ENCODE results near the gene NDFIP1. TPM values are rescaled to one million over a fixed set of nuclear protein-coding genes. Genes with fewer than 3 reads are reported as not detected.

NDFIP1 gene
- total and polyA plus RNA-seq, 2 of the 13 experiments (the other 11 are each of a cell fraction or from before 2014, with no cell fraction given), result 12.4 to 15.7 TPM

DNA sequence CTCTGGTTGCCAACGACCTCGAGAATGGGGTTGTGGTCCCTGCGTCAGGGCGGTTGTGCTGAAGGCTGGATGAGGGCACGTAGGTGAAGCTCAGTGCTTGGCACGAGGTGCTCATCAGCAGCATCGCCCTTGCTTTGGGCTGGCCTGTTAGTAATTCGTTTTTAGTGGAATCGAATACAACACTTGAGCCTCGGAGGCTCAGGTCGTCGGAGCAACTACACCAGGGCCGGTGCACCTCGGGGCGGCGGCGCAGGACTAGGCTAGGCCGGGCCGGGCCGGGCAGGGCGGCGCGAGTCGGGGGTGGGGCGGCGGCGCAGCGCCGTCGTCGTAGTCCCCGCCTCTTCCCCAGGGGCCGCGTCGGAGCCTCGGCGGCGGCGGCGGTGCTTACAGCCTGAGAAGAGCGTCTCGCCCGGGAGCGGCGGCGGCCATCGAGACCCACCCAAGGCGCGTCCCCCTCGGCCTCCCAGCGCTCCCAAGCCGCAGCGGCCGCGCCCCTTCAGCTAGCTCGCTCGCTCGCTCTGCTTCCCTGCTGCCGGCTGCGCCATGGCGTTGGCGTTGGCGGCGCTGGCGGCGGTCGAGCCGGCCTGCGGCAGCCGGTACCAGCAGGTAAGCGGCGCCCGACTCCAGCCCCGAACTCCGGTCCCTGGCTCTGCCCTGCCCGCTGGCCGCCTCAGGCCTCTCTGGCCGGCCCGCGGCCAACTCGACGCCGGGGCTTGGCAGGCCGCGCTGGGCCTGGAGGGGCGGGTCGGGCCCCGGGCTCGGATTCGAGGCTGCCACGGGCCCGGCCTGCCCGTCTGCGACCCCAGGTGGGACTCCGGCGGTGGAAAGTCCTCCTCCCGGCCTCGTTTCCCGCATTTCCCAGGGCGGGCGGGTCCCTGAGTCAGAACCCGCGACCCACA is at the start of gene NDFIP1 (continued):
- TF ChIP-seq HES4 (CRISPR knock-in tag; IDR thresholded peaks at IDR 0.05; ENCODE audit: borderline replicate concordance) (peak; percentile 26; the same call in 1 of the 2 replicates), DNMT1 (CRISPR knock-in tag; IDR thresholded peaks at IDR 0.05) (peak; percentile 81; the same call in 1 of the 2 replicates), HNF4G (IDR thresholded peaks at IDR 0.05; ENCODE audit: borderline replicate concordance, low read depth, low read length) (no peak), HNF4G (CRISPR knock-in tag; IDR thresholded peaks at IDR 0.05; ENCODE audit: borderline replicate concordance, low read depth) (no peak), ZNF143 (CRISPR knock-in tag; IDR thresholded peaks at IDR 0.05) (no peak), BRD4 (CRISPR knock-in tag; IDR thresholded peaks at IDR 0.05) (peak; percentile 18; the same call in 1 of the 2 replicates), RFXAP (CRISPR knock-in tag; IDR thresholded peaks at IDR 0.05; ENCODE audit: borderline replicate concordance) (0 out of 2 replicates have a peak, but pooled peaks have one; percentile 19), ARNTL (CRISPR knock-in tag; IDR thresholded peaks at IDR 0.05) (no peak), ZNF670 (CRISPR knock-in tag; IDR thresholded peaks at IDR 0.05; ENCODE audit: borderline replicate concordance) (no peak; the same call in 1 of the 2 replicates), NFKB2 (CRISPR knock-in tag; IDR thresholded peaks at IDR 0.05; ENCODE audit: borderline replicate concordance) (0 out of 2 replicates have a peak, but pooled peaks have one; percentile 47), ZNF589 (CRISPR knock-in tag; conservative IDR thresholded peaks at IDR 0.05) (no peak), RAD21 (CRISPR knock-in tag; IDR thresholded peaks at IDR 0.05) (no peak; the same call in 1 of the 2 replicates), HOXA5 (CRISPR knock-in tag; IDR thresholded peaks at IDR 0.05) (no peak), SP1 (IDR thresholded peaks at IDR 0.05) (no peak), SP1 (CRISPR knock-in tag; IDR thresholded peaks at IDR 0.05) (no peak), ATF7-NPFF (CRISPR knock-in tag; IDR thresholded peaks at IDR 0.05; ENCODE audit: low read depth) (peak; percentile 89), SMAD1 (CRISPR knock-in tag; IDR thresholded peaks at IDR 0.05; ENCODE audit: borderline replicate concordance, low read depth) (no peak), ZNF816 (CRISPR knock-in tag; IDR thresholded peaks at IDR 0.05; ENCODE audit: borderline replicate concordance) (no peak; the same call in 1 of the 2 replicates), GTF3A (CRISPR knock-in tag; conservative IDR thresholded peaks at IDR 0.05) (0 out of 2 replicates have a peak, but pooled peaks have one; percentile 47)
- TF ChIP-seq, protein P1, sequence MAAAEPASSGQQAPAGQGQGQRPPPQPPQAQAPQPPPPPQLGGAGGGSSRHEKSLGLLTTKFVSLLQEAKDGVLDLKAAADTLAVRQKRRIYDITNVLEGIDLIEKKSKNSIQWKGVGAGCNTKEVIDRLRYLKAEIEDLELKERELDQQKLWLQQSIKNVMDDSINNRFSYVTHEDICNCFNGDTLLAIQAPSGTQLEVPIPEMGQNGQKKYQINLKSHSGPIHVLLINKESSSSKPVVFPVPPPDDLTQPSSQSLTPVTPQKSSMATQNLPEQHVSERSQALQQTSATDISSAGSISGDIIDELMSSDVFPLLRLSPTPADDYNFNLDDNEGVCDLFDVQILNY (CRISPR knock-in tag; conservative IDR thresholded peaks at IDR 0.05), result no peak
- TF ChIP-seq, protein P2, sequence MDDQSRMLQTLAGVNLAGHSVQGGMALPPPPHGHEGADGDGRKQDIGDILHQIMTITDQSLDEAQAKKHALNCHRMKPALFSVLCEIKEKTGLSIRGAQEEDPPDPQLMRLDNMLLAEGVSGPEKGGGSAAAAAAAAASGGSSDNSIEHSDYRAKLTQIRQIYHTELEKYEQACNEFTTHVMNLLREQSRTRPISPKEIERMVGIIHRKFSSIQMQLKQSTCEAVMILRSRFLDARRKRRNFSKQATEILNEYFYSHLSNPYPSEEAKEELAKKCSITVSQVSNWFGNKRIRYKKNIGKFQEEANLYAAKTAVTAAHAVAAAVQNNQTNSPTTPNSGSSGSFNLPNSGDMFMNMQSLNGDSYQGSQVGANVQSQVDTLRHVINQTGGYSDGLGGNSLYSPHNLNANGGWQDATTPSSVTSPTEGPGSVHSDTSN (CRISPR knock-in tag; IDR thresholded peaks at IDR 0.05; ENCODE audit: borderline replicate concordance), result no peak
- TF ChIP-seq, protein P3, sequence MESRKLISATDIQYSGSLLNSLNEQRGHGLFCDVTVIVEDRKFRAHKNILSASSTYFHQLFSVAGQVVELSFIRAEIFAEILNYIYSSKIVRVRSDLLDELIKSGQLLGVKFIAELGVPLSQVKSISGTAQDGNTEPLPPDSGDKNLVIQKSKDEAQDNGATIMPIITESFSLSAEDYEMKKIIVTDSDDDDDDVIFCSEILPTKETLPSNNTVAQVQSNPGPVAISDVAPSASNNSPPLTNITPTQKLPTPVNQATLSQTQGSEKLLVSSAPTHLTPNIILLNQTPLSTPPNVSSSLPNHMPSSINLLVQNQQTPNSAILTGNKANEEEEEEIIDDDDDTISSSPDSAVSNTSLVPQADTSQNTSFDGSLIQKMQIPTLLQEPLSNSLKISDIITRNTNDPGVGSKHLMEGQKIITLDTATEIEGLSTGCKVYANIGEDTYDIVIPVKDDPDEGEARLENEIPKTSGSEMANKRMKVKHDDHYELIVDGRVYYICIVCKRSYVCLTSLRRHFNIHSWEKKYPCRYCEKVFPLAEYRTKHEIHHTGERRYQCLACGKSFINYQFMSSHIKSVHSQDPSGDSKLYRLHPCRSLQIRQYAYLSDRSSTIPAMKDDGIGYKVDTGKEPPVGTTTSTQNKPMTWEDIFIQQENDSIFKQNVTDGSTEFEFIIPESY (CRISPR knock-in tag; IDR thresholded peaks at IDR 0.05), result peak; percentile 19; the same call in 1 of the 2 replicates
- TF ChIP-seq, protein P4, sequence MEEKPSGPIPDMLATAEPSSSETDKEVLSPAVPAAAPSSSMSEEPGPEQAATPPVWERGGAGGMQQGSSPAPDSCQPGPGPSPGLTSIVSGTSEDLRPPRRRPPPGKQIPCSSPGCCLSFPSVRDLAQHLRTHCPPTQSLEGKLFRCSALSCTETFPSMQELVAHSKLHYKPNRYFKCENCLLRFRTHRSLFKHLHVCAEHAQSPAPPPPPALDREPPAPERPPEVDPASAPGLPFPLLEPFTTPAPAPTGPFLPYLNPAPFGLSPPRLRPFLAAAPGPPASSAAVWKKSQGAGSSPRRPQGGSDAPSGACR (CRISPR knock-in tag; IDR thresholded peaks at IDR 0.05), result peak; percentile 74; the same call in 1 of the 2 replicates
- TF ChIP-seq, protein P5, sequence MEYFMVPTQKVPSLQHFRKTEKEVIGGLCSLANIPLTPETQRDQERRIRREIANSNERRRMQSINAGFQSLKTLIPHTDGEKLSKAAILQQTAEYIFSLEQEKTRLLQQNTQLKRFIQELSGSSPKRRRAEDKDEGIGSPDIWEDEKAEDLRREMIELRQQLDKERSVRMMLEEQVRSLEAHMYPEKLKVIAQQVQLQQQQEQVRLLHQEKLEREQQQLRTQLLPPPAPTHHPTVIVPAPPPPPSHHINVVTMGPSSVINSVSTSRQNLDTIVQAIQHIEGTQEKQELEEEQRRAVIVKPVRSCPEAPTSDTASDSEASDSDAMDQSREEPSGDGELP (IDR thresholded peaks at IDR 0.05; ENCODE audit: borderline replicate concordance, low read depth), result no peak
